HTERT RPE-1 (cell line): ENCODE measurements around the gene TEX26.
"Not testable (repeated sequence)": the region's sequence is repeated elsewhere in the genome, so short reads cannot be mapped to it uniquely, and the experiment has no call there.

ENCODE experiments used
- in situ Hi-C: fragments of 300-500 bp; cut with MboI; formaldehyde crosslinking; loops from 4 replicates; pipeline ENCODE4 v1.14.3; 2020; ENCODE audit warnings: low sequenced_read_pairs

The TEX26 gene

DNA sequence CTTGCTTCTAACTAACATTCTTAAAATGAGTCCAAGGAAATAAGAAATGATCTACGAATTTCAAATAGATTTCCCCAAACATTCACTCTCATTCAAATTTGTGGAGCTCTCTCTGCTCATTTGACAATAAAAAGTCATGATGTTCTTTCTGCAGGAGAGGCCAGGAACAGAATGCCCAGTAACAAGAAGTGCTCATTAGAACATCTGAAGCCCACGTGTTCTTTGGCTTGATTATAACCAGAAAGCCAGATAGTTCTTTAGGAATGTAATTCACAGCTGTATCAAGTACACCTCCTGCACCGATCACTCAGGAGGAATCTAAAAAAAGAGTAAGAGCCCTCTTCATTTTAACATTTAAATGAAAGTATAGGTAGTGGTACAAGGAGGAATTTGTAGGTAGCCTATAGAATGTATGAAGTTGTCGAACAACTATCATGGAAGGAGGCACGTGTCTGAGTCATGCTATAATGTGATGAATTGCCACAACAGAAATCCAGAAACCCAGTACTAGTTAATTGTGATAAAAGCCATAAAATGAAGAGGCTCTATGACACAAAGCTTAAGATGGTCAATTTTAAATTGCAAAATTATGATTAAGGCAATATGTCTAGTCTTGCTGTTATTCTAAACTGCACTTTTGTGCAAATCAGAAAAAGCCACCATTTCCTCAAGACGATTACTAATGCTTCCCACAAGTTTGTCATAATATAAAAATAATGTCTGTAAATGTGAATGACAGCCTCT is 13.6 kb upstream of the TEX26 start:
- in situ Hi-C loops = no loop called here

DNA sequence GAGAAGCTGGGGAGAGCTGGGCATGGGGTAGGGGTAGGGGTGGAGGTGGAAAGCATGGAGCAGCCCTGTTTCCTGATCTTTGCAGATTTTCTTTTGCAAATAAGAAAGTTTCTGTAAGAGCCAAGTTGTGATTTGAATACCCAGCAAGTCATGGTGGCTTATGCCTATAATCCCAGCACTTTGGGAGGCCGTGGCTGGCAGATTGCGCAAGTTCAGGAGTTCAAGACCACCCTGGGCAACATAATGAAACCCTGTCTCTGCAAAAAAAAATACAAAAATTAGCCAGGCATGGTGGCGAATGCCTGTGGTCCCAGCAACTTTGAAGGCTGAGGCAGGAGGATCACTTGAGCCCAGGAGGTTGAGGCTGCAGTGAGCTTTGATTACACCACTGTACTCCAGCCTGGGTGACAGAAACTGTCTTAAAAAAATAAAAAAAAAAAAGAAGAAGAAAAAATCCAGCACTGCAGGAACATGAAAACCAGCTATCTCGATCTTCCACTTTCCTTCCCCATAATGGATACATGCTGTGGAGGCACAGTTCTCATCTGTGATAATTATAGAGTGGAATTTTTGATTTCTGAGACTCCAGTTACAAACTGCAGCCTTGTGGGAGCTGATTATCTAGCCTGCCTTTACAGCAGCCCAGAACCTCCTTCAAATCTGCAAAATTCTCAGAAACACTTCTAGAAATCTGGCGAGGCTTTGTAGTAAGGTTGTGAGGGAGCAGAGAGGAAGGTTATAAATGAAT is 12.1 kb upstream of the TEX26 start:
- in situ Hi-C loops = no loop called here

DNA sequence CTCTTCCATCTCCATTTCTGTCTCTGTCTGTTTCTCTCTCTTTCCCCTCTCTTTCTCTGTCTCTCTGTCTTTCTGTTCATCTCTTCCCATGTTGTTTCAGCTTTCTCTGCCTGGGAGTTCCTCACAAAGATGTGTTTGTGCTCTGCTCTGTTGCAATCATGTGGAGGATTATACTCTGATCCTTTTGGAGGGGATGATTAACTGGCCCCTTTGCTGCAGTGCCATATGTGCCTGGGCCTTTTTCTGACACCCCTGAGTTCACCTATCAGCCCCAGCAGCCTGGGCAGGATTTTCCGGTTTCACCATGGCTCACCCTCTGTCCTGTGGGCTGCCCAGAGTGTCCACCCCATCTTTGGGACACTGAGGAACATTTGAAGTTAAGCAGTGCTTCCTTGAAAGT is 9.0 kb upstream of the TEX26 start:
- in situ Hi-C loops = no loop called here

GRCh38 chr13:30924721-30925120 is 7.7 kb upstream of the TEX26 start:
- in situ Hi-C loops = no loop called here

- in situ Hi-C loops = no loop called here
Observed at GRCh38 chr13:30925429-30925828, 7.0 kb upstream of the TEX26 start.

DNA sequence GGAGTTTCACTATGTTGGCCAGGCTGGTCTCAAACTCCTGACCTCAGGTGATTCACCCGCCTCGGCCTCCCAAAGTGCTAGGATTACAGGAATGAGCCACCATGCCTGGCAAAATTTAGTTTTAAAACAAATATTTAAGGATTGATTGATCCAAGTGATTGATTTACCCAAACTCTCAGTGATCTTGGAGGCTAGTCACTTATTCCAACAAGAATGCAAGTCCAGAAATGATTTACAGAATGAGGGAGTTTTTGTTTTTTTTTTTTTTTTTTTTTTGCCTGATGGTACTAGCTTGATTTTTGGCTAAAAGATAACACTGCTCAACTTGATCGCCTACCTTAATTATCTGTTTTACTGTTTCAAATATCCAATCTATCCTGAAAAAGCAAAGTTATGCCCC is 5.7 kb upstream of the TEX26 start:
- in situ Hi-C loops = no loop called here

GRCh38 chr13:30927188-30927587 is 5.3 kb upstream of the TEX26 start:
- in situ Hi-C loops = not testable (repeated sequence)

DNA sequence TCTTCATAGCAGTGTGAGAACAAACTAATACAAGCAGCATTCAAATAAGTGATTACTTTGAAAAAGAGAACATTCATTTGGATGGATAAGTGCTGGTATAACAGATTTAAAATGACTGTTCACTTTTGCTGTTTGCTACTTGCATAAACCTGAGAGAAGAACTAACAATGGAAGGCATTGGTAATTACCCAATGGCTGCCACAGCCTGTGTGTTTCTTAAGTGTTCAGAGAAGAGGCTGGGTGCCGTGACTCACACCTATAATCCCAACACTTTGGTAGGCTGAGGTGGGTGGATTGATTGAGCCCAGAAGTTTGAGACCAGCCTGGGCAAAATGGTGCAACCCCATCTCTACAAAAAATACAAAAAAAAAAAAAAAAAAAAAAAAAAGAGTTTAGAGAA is 4.9 kb upstream of the TEX26 start:
- in situ Hi-C loops = no loop called here

DNA sequence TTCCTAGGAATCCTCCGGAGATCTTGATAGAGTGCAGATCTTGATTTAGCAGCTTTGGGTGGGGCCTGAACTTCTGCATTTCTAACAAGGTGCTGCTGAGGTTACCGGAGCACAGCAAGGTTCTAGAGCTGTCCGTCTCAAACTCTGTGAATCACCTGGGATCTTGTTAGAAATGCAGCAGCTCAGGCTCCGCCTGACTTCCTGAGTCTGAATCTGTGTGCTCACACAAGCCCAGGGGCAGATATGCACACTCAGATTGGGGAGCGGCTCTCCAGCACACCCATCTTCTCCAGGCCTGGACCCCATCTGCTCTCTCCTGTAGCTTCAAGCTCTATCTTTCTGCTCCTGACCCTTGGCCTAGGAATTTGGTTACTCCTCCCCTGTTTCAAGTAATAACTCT is 3.5 kb upstream of the TEX26 start:
- in situ Hi-C loops = no loop called here

- in situ Hi-C loops = no loop called here
Observed at GRCh38 chr13:30933354-30933670, 856 bp downstream of the TEX26 start.

GRCh38 chr13:30934381-30934780 is 1.9 kb downstream of the TEX26 start:
- in situ Hi-C loops = no loop called here

DNA sequence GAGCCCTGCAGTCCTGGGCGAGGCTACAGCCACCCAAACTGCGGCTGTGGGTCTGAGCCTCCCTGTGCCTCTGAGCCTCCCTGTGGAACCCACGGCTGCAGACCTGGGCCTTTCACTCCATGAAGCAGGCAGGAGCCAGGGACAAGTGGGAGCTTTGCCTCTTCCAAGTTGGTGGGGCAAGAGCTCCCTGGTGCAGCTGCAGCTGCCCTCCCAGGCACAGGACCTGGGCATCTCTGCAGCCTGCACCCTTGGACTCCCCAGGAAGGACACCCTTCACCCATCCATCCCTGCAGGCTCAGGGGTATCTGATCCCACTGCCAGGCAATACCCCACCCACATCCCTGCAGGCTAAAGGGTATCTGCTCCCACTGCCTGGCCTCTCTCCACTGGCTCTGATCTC is 2.3 kb downstream of the TEX26 start:
- in situ Hi-C loops = no loop called here

DNA sequence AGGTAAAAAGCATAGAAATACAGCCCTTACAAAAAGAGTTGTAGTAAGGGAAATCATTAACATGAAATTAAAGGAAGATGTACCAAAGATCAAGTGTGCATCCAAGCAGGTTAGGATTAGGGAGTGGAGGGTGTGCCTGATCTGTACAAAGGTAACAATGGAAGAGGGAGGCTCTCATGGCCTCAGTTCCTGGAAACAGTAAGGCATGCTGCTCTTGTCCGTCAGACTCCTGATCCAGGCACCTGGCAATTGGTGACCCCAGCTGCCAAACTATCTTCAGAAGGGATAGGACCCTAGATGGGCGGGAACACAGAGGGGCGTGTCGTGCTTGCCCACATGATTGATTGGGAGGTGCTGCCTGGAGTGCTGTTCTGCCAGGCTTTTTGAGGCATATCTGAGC is 4.5 kb downstream of the TEX26 start:
- in situ Hi-C loops = no loop called here

GRCh38 chr13:30943881-30944280 is 11.4 kb downstream of the TEX26 start:
- in situ Hi-C loops = no loop called here

DNA sequence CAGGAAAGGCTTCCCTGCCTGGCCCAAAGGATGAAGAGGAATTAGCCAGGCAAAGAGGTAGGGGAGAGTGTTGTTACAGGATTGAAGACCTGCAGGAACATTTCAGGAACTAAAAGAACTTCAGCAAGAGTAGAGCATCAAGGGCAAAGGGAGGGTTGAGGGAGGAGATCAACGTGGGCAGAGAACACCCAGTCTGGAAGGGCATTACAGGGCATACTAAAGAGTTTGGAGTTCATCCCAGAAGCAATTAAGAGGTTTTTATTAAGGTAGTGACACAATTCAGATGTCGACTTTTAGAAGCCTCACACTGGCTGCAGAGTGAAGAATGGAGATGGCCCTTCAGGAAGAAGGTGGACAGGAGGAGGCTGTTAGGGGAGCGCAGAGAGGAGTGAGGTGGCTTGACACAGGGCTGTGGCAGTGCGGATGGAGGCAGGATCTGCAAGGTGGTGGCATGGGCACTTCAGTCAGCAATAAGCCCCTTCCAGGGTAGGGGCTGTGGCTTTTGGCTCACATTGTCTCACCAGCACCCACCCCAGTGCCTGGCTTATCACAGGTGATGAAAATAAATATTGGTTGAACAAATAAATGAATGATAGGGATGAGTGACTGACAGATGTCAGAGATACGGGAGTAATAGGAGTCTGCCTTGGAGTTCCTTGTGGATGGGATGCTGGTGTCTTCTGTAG is 24.9 kb downstream of the TEX26 start:
- in situ Hi-C loops = no loop called here

- in situ Hi-C loops = no loop called here
Observed at GRCh38 chr13:30959678-30960077, 27.2 kb downstream of the TEX26 start.

GRCh38 chr13:30963791-30964190 is 31.3 kb downstream of the TEX26 start:
- in situ Hi-C loops = no loop called here

DNA sequence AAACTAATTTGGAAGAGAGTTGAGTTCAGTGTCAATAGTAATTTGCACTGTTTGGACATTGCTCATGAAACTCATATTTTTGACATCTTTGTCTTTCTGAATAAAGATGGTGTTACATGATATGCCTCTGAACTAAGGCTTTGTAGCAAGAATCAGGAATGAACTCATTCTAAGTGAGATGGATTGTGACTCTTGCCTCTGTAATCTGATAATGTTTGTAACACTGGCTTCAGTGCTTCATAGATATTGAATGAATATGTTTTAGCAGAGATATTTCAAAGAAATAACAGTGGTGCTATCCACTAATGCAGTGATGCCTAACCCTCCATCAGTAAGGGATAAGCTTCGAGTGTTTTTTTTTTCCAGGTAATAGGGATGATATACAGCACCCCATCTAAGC is 32.9 kb downstream of the TEX26 start:
- in situ Hi-C loops = no loop called here

DNA sequence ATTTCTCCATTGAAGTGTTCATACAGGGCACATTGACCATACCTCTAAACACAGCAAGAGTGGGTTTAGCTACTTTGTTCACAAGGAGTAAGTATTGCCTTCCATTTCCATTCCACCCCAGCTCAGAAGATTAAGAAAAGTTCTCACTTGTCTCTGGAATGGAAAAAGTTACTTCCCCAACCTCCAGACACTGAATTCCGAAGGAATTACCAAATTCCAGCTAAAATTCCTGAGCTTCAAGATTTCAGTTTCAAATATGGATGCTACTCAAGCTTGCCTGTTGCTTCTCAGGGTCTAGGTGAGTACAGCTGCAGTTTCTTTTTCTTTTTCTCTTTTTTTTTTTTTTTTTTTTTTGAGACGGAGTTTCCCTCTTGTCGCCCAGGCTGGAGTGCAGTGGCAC is 33.6 kb downstream of the TEX26 start:
- in situ Hi-C loops = no loop called here

DNA sequence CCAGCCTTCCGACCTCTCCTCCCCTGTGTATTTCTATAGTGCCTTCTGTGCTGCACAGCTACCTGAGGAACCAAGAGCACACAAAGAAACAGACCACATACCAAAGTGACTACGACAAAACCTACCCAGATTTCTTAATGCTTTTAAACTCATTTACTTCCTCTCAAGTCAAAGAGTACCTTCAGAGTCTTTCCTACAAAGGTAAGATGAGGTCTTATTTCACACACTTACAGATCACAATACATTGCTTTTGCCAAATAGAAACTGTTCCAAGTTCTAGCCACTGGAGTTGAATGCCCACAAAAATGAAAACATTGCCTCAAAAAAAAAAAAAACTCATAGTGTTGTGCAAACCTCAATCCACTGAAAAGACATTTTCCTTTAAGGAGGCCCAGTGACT is 36.4 kb downstream of the TEX26 start:
- in situ Hi-C loops = no loop called here

DNA sequence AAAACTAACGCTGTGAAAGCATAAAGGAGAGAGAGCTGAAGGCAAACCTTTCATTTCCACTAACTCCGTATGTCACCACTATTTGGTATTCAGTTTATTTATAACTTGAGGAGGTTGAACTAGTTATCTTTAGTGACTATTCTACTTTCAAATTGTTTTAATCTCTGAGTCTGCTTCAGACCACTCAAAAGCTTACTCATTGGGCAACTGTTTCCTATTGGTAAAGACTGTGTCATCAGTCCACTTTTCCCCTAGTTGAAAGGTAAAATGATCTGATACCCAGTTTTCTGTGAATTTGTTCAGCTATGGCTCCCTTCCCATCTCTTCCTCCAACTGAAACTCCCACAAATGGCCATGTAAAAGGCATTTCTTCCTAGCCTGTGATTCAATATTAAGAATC is 39.1 kb downstream of the TEX26 start:
- in situ Hi-C loops = no loop called here

- in situ Hi-C loops = no loop called here
Observed at GRCh38 chr13:30972888-30973377, 40.5 kb downstream of the TEX26 start.
